ENCODE measurements around the gene PUS7L.

DNA sequence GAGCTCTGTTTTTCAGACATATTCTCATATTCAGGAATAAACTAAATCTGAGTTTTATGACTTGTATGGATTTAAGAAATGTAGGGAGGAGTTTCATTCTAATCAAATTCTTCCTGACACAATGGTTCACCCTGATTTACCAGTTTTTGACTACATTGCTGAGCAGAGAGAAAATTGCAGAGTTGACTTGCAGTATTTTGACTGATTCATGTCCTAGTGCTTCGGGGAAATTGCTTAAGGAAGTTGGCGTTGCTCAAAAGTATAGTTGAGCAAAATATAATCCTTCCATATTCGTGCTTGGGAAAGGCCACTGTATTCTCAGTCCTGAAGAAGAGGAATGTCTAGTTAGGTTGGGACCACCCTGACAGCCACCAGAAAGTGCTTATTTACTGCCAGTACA is 48.8 kb upstream of the PUS7L start:
- TF ChIP-seq, protein P1, sequence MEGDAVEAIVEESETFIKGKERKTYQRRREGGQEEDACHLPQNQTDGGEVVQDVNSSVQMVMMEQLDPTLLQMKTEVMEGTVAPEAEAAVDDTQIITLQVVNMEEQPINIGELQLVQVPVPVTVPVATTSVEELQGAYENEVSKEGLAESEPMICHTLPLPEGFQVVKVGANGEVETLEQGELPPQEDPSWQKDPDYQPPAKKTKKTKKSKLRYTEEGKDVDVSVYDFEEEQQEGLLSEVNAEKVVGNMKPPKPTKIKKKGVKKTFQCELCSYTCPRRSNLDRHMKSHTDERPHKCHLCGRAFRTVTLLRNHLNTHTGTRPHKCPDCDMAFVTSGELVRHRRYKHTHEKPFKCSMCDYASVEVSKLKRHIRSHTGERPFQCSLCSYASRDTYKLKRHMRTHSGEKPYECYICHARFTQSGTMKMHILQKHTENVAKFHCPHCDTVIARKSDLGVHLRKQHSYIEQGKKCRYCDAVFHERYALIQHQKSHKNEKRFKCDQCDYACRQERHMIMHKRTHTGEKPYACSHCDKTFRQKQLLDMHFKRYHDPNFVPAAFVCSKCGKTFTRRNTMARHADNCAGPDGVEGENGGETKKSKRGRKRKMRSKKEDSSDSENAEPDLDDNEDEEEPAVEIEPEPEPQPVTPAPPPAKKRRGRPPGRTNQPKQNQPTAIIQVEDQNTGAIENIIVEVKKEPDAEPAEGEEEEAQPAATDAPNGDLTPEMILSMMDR (IDR thresholded peaks at IDR 0.05; ENCODE audit: low read depth, low read length), result no peak
- TF ChIP-seq EZH2phosphoT487 (IDR thresholded peaks at IDR 0.05; ENCODE audit: low read depth), result no peak
